IMR-90 (cell line): ENCODE data around the gene NFKB1. TPM values are rescaled to one million over a fixed set of nuclear protein-coding genes. Genes with fewer than 3 reads are reported as not detected.

Experiments
- ATAC-seq: fragments of 200-7000 bp; cut with Tn5 transposase; 2 replicates; pipeline ENCODE4 v1.9.1; 2020; ENCODE audit warnings: low read depth, mild to moderate bottlenecking, moderate library complexity
- BruUV-seq: library from RNA; stranded (reverse); fragments of 400-500 nt; replicated peaks from 2 replicates; lab custom pipeline; 2021; lab: Mats Ljungman, UMichigan
- CTCF ChIA-PET: fragments of 300-600 bp; formaldehyde crosslinking; extraction: SDS; loops from one replicate; lab custom pipeline; 2021; ENCODE audit warnings: antibody characterized with exemption; lab: Yijun Ruan, JAX
- POLR2A ChIA-PET: fragments of 300-600 bp; sonication (Branson Sonifier 250); formaldehyde crosslinking; loops from one replicate; lab custom pipeline; 2022; ENCODE audit warnings: antibody characterized with exemption; ENCODE audit not compliant: unreplicated experiment; lab: Charles Lee
- DNase-seq: peaks from one replicate; pipeline ENCODE4 v3.0.0; 2013
- H2AFZ ChIP-seq: replicated peaks from 2 replicates; pipeline ENCODE3; 2013; ENCODE audit warnings: low read length, mild to moderate bottlenecking; ENCODE audit not compliant: poor library complexity
- H2AK5ac ChIP-seq: 2 replicates; pipeline ENCODE4 v1.6.1; 2013; ENCODE audit warnings: low read depth, low read length, inconsistent platforms
- H2AK9ac ChIP-seq: replicated peaks from 2 replicates; pipeline ENCODE3; 2013; ENCODE audit warnings: mild to moderate bottlenecking, low read depth, low read length, moderate library complexity; ENCODE audit not compliant: poor library complexity
- H2BK120ac ChIP-seq: 2 replicates; pipeline ENCODE4 v1.6.1; 2013; ENCODE audit warnings: low read depth, low read length, inconsistent platforms
- H2BK15ac ChIP-seq: 3 replicates; pipeline ENCODE4 v1.6.1; 2013; ENCODE audit warnings: low read depth, low read length, inconsistent platforms
- H2BK20ac ChIP-seq: 2 replicates; pipeline ENCODE4 v1.6.1; 2013; ENCODE audit warnings: low read depth, mild to moderate bottlenecking, inconsistent platforms, low read length, moderate library complexity
- H2BK5ac ChIP-seq: 2 replicates; pipeline ENCODE4 v1.6.1; 2013; ENCODE audit warnings: mild to moderate bottlenecking, low read depth, low read length, inconsistent platforms; ENCODE audit not compliant: poor library complexity, severe bottlenecking
- H3K14ac ChIP-seq: replicated peaks from 2 replicates; pipeline ENCODE4 v1.6.1; 2013; ENCODE audit warnings: low read depth, low read length, inconsistent platforms
- H3K18ac ChIP-seq: 2 replicates; pipeline ENCODE4 v1.6.1; 2013; ENCODE audit warnings: low read depth, low read length, control low read depth
- H3K23ac ChIP-seq: 2 replicates; pipeline ENCODE4 v1.6.1; 2013; ENCODE audit warnings: low read depth, low read length, inconsistent platforms
- H3K27ac ChIP-seq: 2 replicates; pipeline ENCODE4 v1.5.1; 2013; ENCODE audit warnings: mild to moderate bottlenecking, control low read depth, low read length; ENCODE audit not compliant: insufficient read depth
- H3K27me3 ChIP-seq: 2 replicates; pipeline ENCODE4 v1.6.1; 2013; ENCODE audit warnings: low read length; ENCODE audit not compliant: control insufficient read depth, insufficient read depth
- H3K36me3 ChIP-seq: 2 replicates; pipeline ENCODE4 v1.6.1; 2013; ENCODE audit warnings: low read length, mixed read lengths; ENCODE audit not compliant: control insufficient read depth, insufficient read depth
- H3K4ac ChIP-seq: 2 replicates; pipeline ENCODE4 v1.6.1; 2013; ENCODE audit warnings: low read depth, low read length, inconsistent platforms
- H3K4me1 ChIP-seq: 2 replicates; pipeline ENCODE4 v1.6.1; 2013; ENCODE audit warnings: low read length, mixed read lengths; ENCODE audit not compliant: control insufficient read depth, insufficient read depth
- H3K4me2 ChIP-seq: 2 replicates; pipeline ENCODE4 v1.6.1; 2013; ENCODE audit warnings: low read depth, mild to moderate bottlenecking, control low read depth, low read length, moderate library complexity
- H3K4me3 ChIP-seq: 2 replicates; pipeline ENCODE4 v1.5.1; 2013; ENCODE audit warnings: low read depth, mild to moderate bottlenecking, control low read depth, low read length, moderate library complexity; ENCODE audit not compliant: insufficient read depth
- H3K56ac ChIP-seq: 2 replicates; pipeline ENCODE4 v1.6.1; 2013; ENCODE audit warnings: low read length, inconsistent platforms; ENCODE audit not compliant: insufficient read depth; ENCODE audit errors: extremely low read depth
- H3K79me1 ChIP-seq, 2 experiments: 2 replicates each; pipeline ENCODE4 v1.6.1; 2013; ENCODE audit warnings: low read length in 2 of 2, inconsistent platforms in 1 of 2, low read depth in 1 of 2
- H3K9ac ChIP-seq: 2 replicates; pipeline ENCODE4 v1.6.1; 2013; ENCODE audit warnings: low read depth, low read length, control low read depth
- H3K9me1 ChIP-seq: 2 replicates; pipeline ENCODE4 v1.6.1; 2013; ENCODE audit warnings: low read length, inconsistent platforms; ENCODE audit not compliant: insufficient read depth
- H3K9me3 ChIP-seq: 2 replicates; pipeline ENCODE4 v1.6.1; 2013; ENCODE audit warnings: low read length; ENCODE audit not compliant: control insufficient read depth, insufficient read depth
- H4K20me1 ChIP-seq: 2 replicates; pipeline ENCODE4 v1.6.1; 2013; ENCODE audit warnings: low read length, inconsistent platforms; ENCODE audit not compliant: insufficient read depth
- H4K5ac ChIP-seq: 2 replicates; pipeline ENCODE4 v1.6.1; 2013; ENCODE audit warnings: mild to moderate bottlenecking, low read depth, low read length, control low read depth
- H4K8ac ChIP-seq, 2 experiments: 2 replicates each; pipeline ENCODE4 v1.6.1; 2013; ENCODE audit warnings: low read depth in 2 of 2, low read length in 2 of 2, control low read depth in 1 of 2, inconsistent platforms in 1 of 2
- H4K91ac ChIP-seq: 2 replicates; pipeline ENCODE4 v1.6.1; 2013; ENCODE audit warnings: low read depth, low read length, inconsistent platforms; ENCODE audit not compliant: insufficient read depth
- MAFK ChIP-seq: IDR thresholded peaks from 2 replicates; pipeline ENCODE4 v1.6.1; 2012; ENCODE audit warnings: low read depth, low read length, improper control_type of control experiment
- MXI1 ChIP-seq: IDR thresholded peaks from 2 replicates; pipeline ENCODE4 v1.6.1; 2012; ENCODE audit warnings: low read depth, mild to moderate bottlenecking, low read length, moderate library complexity, borderline replicate concordance
- NFE2L2 ChIP-seq: fragments of 150-350 bp; IDR thresholded peaks from 2 replicates; pipeline ENCODE4 v1.6.1; 2016; ENCODE audit warnings: low read depth, mild to moderate bottlenecking, low read length
- WGBS, 2 experiments: methylation state at CpG; one replicate each; pipeline versions ENCODE4 v1.1.5 to v1.1.7; 2013; ENCODE audit warnings: missing lambda C conversion rate in 2 of 2; ENCODE audit not compliant: insufficient read length in 1 of 2; ENCODE audit errors: extremely low coverage in 2 of 2; 5-methylcytosine and 5-hydroxymethylcytosine counted together
- dilution Hi-C: fragments of 300-500 bp; cut with HindIII; formaldehyde crosslinking; loops from one replicate; pipeline ENCODE4 v1.14.3; 2018; ENCODE audit warnings: low sequenced_read_pairs; ENCODE audit not compliant: unreplicated experiment
- in situ Hi-C: fragments of 300-500 bp; cut with MboI; formaldehyde crosslinking; loops from 3 replicates; pipeline ENCODE4 v1.14.3; 2019; ENCODE audit warnings: low sequenced_read_pairs, inconsistent platforms, mixed read lengths
- intact Hi-C: fragments of 100-400 bp; cut with micrococcal nuclease; formaldehyde crosslinking; loops from 2 replicates; pipeline ENCODE4 v1.10.0; 2022
- polyA plus RNA-seq, 3 experiments: library from polyadenylated mRNA; depleted of rRNA; stranded (reverse); fragments of >200 nt; gene quantifications; 2 replicates each; pipeline ENCODE4 v1.2.3, GENCODE V29; 2012; ENCODE audit warnings: low replicate concordance in 1 of 3
- total RNA-seq: library from RNA; depleted of rRNA; stranded (reverse); fragments of >200 nt; gene quantifications from 2 replicates; pipeline ENCODE4 v1.2.3, GENCODE V29; 2012

NFKB1 gene
- total and polyA plus RNA-seq, 2 of the 4 experiments (the other 2 are of a cell fraction): 19.8 to 24.6 TPM

GRCh38 chr4:102554482-102554881 lies 53.3 kb downstream of the NFKB1 start:
- H3K9me3 ChIP-seq: no peaks in the 10 kb centered on the region

More at GRCh38 chr4:102554482-102554881, 53.3 kb downstream of the NFKB1 start:
- no peaks in the 10 kb centered on the region for H3K36me3 ChIP-seq
- no peak overlapping the region for H4K5ac ChIP-seq
- TF ChIP-seq NFE2L2: no peak
- 0 out of 2 replicates have a peak, but pooled peaks have one; percentile 8 for TF ChIP-seq MAFK
- peak; percentile 51; the same call in 1 of the 2 replicates for TF ChIP-seq MXI1
- no peak overlapping the region for H2AK5ac ChIP-seq
- H2BK20ac ChIP-seq: no peak overlapping the region
- H2BK120ac ChIP-seq: no peak overlapping the region
- H3K9me1 ChIP-seq: peaks cover 2% of the 10 kb centered on the region; the same call in 1 of the 2 replicates
- ATAC-seq (peak; percentile 97), DNase-seq (peak; percentile 92)
- no peak overlapping the region for H3K4me2 ChIP-seq
- H3K56ac ChIP-seq: no peak overlapping the region
- H2BK5ac ChIP-seq: no peak overlapping the region
- no TSS peak for BruUV-seq
- CTCF ChIA-PET: interaction anchor here (0.7 kb wide), 1 partner anchor 19 kb away, joined by 3 read pairs; no protein-coding TSS in a partner anchor
- dilution Hi-C loops (no loop called here), in situ Hi-C loops (no loop called here), intact Hi-C loops (no loop called here)
- POLR2A ChIA-PET: no interaction called here
- H2AFZ ChIP-seq: no peak overlapping the region
- no peak overlapping the region for H3K4me3 ChIP-seq
- H3K79me1 ChIP-seq: peaks cover 4 to 15% of the 10 kb centered on the region in 2 experiments; a peak in 3 of 4 replicates
- no peak overlapping the region for H4K8ac ChIP-seq
- H2AK9ac ChIP-seq: no peak overlapping the region
- H3K27ac ChIP-seq: no peak overlapping the region
- no peak overlapping the region for H3K4ac ChIP-seq
- H3K4me1 ChIP-seq: peaks cover 3% of the 10 kb centered on the region
- no CpG with 5 or more reads among the region's 5 CpGs for WGBS, 2 experiments
- H3K23ac ChIP-seq: no peak overlapping the region
- H4K20me1 ChIP-seq: peaks cover 7% of the 10 kb centered on the region; the same call in 1 of the 2 replicates
- H4K91ac ChIP-seq: no peak overlapping the region
- no peak overlapping the region for H3K18ac ChIP-seq
- H2BK15ac ChIP-seq: no peak overlapping the region
- no peak overlapping the region for H3K14ac ChIP-seq
- no peaks in the 10 kb centered on the region for H3K27me3 ChIP-seq
- H3K9ac ChIP-seq: no peak overlapping the region
